Coronary artery (tissue), 2 donors: Measurements from ENCODE around the gene ALPP.
"Not testable (repeated sequence)": the region's sequence is repeated elsewhere in the genome, so short reads cannot be mapped to it uniquely, and the experiment has no call there.

Experiments
- DNase-seq: peaks from one replicate; pipeline ENCODE4 v3.0.0-alpha.2; 2017; ENCODE audit warnings: low spot score
- H3K27ac ChIP-seq, 2 donors: fragments of 200-600 bp; sonication (generic); one replicate each; pipeline ENCODE4 v1.5.1; 2016 to 2019
- H3K4me3 ChIP-seq: fragments of 200-600 bp; sonication (generic); 2 replicates; pipeline ENCODE4 v1.5.1; 2016; ENCODE audit warnings: mild to moderate bottlenecking, moderate library complexity
- CTCF ChIP-seq: fragments of 200-600 bp; sonication (generic); IDR thresholded peaks from one replicate; pipeline ENCODE4 v1.5.1; 2019; ENCODE audit warnings: antibody characterized with exemption

ALPP gene

GRCh38 chr2:232369126-232369951, 9.2 kb upstream of the ALPP start:
- no peak for TF ChIP-seq CTCF
- Histone ChIP-seq H3K4me3 (no peak overlapping the region), H3K27ac (no peak overlapping the region)
- no peak for DNase-seq

- H3K27ac ChIP-seq, DNase-seq, H3K4me3 ChIP-seq: not testable (repeated sequence)
These were observed 8.5 kb upstream of the ALPP start for GRCh38 chr2:232370007-232370406.

- TF ChIP-seq CTCF: no peak
- no peak for DNase-seq
- no peak overlapping the region for H3K4me3 ChIP-seq
- no peak overlapping the region for H3K27ac ChIP-seq
These were observed 6.0 kb upstream of the ALPP start for GRCh38 chr2:232372231-232373208.

GRCh38 chr2:232374356-232374755, 4.2 kb upstream of the ALPP start:
- no peak overlapping the region for H3K4me3 ChIP-seq
- no peak overlapping the region for H3K27ac ChIP-seq
- no peak for TF ChIP-seq CTCF
- DNase-seq: no peak

- Histone ChIP-seq H3K27ac (no peak overlapping the region), H3K4me3 (no peak overlapping the region)
- no peak for TF ChIP-seq CTCF
- DNase-seq: no peak
These were observed 3.4 kb upstream of the ALPP start for GRCh38 chr2:232375164-232375563.

- no peak for TF ChIP-seq CTCF
- DNase-seq: no peak
- no peak overlapping the region for H3K27ac ChIP-seq
- no peak overlapping the region for H3K4me3 ChIP-seq
These were observed 2.3 kb upstream of the ALPP start for GRCh38 chr2:232376260-232376659.

- no peak for DNase-seq
- Histone ChIP-seq H3K27ac (no peak overlapping the region), H3K4me3 (no peak overlapping the region)
- TF ChIP-seq CTCF: no peak
These were observed 1.8 kb upstream of the ALPP start for GRCh38 chr2:232376713-232377112.
